Stimulated activated naive CD4-positive, alpha-beta T cell (primary cell): ENCODE data around the gene AKIP1.
"Not testable (repeated sequence)": the region's sequence is repeated elsewhere in the genome, so short reads cannot be mapped to it uniquely, and the experiment has no call there.

Source experiments
- DNase-seq, 6 experiments: peaks; one replicate each; lab custom pipeline; 2025; lab: John Stamatoyannopoulos, UW

The AKIP1 gene, protein sequence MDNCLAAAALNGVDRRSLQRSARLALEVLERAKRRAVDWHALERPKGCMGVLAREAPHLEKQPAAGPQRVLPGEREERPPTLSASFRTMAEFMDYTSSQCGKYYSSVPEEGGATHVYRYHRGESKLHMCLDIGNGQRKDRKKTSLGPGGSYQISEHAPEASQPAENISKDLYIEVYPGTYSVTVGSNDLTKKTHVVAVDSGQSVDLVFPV

GRCh38 chr11:8911029-8911823, at the start of gene AKIP1:
Gene AKIP1 (plus strand): TSS chr11:8911189. CDS start chr11:8911450, 261 bp downstream.
- DNase-seq: peak; percentile 40 to 72 (median 65)

GRCh38 chr11:8863838-8864237, 47.2 kb upstream of the AKIP1 start:
- no peak for DNase-seq

DNA sequence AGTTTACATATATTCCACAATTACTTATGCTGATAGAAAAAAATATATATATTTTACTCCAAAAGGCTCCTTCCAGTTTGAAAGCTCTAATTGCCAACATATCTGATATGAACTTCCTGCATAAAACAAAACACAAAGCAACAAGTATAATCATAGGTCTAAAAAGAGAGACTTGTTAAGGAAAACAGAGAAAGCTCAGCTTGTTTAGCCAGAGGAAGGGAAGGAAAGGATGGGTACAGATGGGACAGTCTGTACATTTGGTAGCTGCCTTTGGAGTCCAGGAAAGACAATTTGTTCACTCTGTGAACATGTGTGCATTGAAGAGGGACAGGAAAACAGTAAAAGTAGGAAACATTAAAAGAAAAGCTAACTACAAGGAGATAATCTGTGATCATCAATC, 45.7 kb upstream of the AKIP1 start:
- no peak for DNase-seq

DNA sequence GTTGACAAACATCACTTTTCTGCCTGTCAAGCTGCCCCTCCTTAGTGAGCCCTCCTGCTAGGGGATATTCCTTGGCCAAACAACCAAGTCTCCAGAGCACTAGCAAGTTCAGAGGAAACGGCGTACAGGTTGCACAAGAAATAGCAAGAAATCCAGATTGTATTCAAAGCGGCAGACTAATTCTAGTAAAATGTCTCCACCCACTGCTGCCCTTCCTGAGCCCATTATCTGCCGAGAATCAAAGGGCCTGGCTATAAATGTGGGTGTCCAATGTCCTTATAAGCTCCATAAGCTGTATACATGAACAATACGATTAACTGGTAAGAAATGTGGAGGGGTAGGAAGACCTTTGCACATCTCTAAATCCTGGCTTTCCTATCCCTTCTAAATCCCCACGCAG, 44.0 kb upstream of the AKIP1 start:
- DNase-seq: no peak

- no peak for DNase-seq
Observed at GRCh38 chr11:8867931-8868631, 42.9 kb upstream of the AKIP1 start.

GRCh38 chr11:8870411-8871170, 40.4 kb upstream of the AKIP1 start:
- no peak for DNase-seq

DNA sequence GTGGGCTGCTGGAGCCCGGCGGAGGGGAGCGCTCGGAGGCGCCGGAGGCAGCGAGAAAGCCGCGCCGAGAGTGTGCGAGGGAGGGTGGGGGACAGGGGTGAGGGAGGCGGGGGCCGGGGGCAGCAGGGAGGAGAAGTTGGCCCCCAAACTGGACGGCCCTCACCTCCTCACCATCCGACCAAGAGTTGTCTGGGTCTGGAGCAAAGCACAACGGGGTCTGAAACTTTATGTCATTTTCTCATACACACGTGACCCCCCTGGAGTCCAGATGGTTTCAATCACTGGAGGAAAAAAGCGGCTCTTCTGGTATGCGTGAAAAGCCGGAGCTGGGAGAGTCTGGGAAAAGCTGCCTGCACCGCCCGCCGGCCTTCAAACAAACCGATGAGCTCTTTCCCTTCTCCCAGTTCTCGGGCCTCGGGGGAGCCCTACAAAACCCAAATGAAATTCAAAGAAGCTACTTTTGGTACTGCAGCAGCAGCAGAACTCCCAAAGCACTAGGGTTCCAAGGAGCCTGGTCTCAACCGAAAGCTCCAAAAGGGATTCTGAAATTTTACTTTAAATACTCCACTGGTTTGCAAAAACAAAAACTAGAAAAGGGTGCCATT, 39.7 kb upstream of the AKIP1 start:
- DNase-seq: no peak

GRCh38 chr11:8871962-8872361, 39.0 kb upstream of the AKIP1 start:
- no peak for DNase-seq

DNA sequence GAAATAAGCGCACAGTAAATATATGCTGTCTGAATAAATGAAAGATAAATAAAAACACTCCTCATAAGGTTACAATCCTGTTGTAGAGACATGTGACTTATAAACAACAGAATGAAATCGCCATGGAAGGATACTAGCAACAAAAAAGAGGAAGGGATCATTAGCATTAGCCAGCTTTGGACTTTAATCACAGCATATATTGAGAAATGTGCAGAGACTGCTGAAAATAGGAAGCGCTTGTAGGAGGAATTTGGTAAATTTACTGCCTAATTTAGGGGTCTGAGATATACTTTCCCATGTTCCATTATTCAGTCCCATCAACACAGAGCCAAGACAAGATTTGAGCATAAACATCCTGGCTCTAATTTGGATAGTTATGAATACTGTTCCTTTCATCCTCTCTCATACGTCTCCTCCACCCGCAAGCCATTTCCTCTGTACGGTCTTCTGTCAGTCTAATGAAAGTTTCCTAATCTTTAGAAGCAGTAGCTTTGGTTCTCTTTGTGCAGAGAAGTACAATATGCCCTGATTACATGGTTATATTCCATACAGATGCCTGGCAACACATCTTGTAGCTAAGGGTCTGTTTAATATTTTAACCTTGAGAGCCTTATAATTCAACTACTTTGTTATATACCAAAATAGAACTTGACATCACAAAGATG, 37.1 kb upstream of the AKIP1 start:
- DNase-seq: peak in 1 of 6 experiments; percentile 2

- no peak for DNase-seq
Observed at GRCh38 chr11:8878771-8879170, 32.2 kb upstream of the AKIP1 start.

- not testable (repeated sequence) for DNase-seq
Observed at GRCh38 chr11:8881585-8881984, 29.4 kb upstream of the AKIP1 start.

GRCh38 chr11:8886322-8886721, 24.7 kb upstream of the AKIP1 start:
- no peak for DNase-seq

DNA sequence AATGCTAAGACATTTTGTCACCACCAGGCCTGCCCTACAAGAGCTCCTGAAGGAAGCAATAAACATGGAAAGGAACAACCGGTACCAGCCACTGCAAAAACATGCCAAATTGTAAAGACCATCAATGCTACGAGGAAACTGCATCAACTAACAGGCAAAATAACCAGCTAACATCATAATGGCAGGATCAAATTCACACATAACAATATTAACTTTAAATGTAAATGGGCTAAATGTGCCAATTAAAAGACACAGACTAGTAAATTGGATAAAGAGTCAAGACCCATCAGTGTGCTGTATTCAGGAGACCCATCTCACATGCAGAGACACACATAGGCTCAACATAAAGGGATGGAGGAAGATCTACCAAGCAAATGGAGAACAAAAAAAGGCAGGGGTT, 19.8 kb upstream of the AKIP1 start:
- DNase-seq: not testable (repeated sequence)

GRCh38 chr11:8899119-8899753, 11.8 kb upstream of the AKIP1 start:
- no peak for DNase-seq

DNA sequence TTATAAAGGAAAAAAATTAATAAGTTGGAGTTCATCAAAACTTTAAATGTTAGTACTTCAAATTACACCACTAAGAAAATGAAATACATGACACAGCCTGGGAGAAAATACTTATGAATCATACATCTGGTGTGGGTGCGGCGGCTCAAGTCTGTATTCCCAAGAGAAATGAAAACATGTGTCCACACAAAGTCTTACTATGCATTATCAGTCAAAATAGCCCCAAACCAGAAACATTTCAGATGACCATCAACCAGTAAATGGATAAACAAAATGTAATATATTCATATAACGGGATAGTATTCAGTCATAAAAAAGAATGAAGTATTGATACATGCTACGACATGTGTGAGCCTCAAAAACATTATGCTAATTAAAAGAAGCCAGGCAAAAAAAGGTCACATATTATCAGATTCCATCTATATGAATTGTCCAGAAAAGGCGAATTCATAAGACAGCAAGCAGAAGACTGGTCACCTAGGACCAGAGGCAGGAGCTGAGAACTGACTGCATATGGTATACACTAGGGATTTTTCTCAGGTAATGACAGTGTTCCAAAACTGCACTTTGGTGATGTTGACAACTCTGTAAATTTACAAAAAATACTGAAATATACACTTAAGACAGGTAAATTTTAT, 5.3 kb upstream of the AKIP1 start:
- no peak for DNase-seq

DNA sequence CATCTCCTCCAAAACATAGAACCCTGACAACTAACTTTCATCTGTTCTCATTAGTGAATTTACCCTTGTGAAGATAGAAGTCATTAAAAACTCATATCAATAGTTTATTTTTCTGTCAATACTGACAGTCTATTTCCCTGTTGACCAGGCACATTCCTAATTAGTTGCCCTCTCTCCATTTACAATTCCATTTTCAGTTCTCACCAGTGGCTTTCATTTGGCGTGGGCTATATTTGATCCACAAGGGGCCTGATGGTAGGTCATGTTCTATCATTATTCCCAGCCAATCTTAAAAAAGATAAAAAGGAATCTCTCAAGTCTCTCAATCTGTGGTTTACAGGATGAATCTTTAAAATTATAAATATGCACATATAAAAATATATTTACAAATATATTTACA, 3.9 kb upstream of the AKIP1 start:
- no peak for DNase-seq

- no peak for DNase-seq
Observed at GRCh38 chr11:8908099-8908498, 2.9 kb upstream of the AKIP1 start.

DNA sequence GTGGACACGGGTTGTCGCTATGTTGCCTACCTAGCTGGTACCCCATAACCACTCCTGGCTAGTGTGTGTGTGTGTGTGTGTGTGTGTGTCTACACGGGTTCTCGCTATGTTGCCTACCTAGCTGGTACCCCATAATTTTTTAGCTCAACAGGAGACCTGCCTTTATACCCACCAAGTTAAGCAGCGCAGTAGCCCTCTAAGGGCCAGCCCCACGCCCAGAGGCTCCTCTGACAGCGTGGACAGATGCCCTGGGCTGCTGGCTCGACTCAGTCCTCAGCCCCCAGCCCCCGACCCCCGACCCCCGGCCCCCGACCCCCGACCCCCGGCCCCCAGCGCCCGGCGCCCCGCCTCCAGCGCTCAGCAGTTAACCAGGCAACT, 351 bp upstream of the AKIP1 start:
- no peak for DNase-seq

DNA sequence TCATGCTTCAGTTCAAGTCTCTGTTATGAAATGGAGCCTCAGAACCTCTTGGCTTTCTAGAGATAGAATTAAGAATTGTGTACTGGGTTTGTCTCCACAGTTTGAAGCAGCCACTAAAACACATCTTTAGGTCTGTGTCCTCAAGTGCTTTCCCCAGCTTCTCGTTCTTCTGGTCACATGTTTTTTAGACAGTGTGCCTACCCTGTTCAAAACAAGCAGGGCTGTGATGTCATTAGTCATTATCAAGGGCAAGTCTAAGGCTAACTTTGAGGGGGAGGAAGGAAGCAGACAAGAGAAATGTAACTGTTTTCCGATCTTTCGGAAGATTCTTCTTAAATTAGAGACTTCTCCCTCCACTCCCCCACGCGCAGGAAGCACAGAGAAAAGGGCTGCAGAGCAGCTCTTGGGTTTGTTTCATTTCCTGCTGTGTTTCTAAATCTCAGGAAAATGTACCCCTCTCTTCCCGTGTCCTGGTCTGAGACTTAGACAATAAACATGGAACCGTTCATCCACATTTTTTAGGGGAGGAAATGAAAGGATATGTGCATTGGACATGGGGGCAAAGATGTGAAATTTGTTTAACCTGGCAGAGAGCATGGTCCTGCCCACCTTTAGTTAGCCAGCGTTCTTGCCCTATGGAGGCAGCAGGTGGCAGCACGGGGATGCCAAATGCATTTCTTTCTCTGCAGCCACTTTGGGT, 3.1 kb downstream of the AKIP1 start:
- peak in 4 of 6 experiments; percentile 7 to 58 (median 38) for DNase-seq

DNA sequence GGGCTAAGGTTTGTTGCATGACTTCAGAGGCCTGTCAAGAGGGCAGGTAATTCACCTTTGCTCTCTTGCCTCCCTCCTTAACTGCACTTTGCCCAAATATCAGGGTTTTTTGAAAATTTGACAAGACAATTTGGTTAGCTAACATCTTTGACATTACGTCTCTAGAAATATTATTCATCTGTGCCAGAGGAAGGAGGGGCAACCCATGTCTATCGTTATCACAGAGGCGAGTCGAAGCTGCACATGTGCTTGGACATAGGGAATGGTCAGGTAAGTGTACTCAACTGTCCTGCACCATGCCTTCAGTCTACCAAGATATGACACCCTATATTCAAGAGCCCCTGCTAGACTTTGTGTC, 3.7 kb downstream of the AKIP1 start:
- no peak for DNase-seq
